ENCODE results near the gene RWDD4.

RWDD4 gene

DNA sequence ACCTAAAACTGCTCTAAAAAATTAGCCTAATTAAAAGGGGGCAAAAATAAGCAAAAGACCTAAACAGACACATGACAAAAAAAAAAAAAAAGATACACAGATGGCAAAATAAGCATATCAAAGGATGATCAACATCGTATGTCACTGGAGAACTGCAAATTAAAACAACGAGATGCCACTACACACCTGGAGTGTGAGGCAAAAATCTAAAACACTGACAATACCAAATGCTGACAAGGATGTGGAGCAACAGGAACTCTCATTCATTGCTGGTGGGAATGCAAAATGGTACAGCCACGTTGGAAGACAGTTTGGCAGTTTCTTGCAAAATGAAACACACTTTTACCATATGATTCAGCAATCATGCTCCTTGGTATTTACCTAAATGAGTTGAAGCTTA lies 64.2 kb downstream of the RWDD4 start:
- Histone ChIP-seq H3K4me3 (replicated peaks; ENCODE audit: insufficient read depth, low read length) (no peak overlapping the region), H3K27me3 (ENCODE audit: insufficient read depth, poor library complexity, severe bottlenecking) (no peaks in the 10 kb centered on the region), H3K27ac (replicated peaks) (no peak overlapping the region)
- no peak for DNase-seq (ENCODE audit: low read depth in 1 of 2, low spot score in 1 of 2)
- TF ChIP-seq, protein P1, sequence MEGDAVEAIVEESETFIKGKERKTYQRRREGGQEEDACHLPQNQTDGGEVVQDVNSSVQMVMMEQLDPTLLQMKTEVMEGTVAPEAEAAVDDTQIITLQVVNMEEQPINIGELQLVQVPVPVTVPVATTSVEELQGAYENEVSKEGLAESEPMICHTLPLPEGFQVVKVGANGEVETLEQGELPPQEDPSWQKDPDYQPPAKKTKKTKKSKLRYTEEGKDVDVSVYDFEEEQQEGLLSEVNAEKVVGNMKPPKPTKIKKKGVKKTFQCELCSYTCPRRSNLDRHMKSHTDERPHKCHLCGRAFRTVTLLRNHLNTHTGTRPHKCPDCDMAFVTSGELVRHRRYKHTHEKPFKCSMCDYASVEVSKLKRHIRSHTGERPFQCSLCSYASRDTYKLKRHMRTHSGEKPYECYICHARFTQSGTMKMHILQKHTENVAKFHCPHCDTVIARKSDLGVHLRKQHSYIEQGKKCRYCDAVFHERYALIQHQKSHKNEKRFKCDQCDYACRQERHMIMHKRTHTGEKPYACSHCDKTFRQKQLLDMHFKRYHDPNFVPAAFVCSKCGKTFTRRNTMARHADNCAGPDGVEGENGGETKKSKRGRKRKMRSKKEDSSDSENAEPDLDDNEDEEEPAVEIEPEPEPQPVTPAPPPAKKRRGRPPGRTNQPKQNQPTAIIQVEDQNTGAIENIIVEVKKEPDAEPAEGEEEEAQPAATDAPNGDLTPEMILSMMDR (IDR thresholded peaks at IDR 0.05; ENCODE audit: insufficient read depth, low read length) = no peak
- TF ChIP-seq POLR2AphosphoS5 (IDR thresholded peaks at IDR 0.05; ENCODE audit: low read depth) = no peak
- TF ChIP-seq SPI1 (IDR thresholded peaks at IDR 0.05; ENCODE audit: borderline replicate concordance, low read depth) = no peak
- TF ChIP-seq, protein P2, sequence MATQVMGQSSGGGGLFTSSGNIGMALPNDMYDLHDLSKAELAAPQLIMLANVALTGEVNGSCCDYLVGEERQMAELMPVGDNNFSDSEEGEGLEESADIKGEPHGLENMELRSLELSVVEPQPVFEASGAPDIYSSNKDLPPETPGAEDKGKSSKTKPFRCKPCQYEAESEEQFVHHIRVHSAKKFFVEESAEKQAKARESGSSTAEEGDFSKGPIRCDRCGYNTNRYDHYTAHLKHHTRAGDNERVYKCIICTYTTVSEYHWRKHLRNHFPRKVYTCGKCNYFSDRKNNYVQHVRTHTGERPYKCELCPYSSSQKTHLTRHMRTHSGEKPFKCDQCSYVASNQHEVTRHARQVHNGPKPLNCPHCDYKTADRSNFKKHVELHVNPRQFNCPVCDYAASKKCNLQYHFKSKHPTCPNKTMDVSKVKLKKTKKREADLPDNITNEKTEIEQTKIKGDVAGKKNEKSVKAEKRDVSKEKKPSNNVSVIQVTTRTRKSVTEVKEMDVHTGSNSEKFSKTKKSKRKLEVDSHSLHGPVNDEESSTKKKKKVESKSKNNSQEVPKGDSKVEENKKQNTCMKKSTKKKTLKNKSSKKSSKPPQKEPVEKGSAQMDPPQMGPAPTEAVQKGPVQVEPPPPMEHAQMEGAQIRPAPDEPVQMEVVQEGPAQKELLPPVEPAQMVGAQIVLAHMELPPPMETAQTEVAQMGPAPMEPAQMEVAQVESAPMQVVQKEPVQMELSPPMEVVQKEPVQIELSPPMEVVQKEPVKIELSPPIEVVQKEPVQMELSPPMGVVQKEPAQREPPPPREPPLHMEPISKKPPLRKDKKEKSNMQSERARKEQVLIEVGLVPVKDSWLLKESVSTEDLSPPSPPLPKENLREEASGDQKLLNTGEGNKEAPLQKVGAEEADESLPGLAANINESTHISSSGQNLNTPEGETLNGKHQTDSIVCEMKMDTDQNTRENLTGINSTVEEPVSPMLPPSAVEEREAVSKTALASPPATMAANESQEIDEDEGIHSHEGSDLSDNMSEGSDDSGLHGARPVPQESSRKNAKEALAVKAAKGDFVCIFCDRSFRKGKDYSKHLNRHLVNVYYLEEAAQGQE (IDR thresholded peaks at IDR 0.05; ENCODE audit: insufficient replicate concordance, low read depth) = no peak

DNA sequence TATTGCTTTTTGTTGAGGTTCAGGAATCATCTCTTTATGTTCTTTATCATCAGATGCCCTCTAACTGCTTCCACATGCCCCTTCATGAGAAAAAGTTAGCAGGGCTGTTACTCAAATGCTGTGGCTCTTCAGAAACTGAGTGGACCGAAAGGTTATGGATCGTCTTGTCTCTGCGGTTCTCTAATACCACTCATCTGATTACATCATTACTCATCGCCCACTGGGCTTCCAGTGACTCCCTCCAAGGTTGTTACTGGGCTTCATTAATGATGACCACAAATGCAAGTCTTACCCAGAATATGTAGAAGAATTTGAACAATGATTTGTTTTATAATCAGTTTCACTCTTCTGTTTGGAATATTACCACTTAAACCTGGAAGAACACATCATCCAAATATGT lies 67.7 kb downstream of the RWDD4 start:
- no peak for DNase-seq (ENCODE audit: low read depth in 1 of 2, low spot score in 1 of 2)
- TF ChIP-seq, protein P2 (IDR thresholded peaks at IDR 0.05; ENCODE audit: insufficient replicate concordance, low read depth) = no peak
- TF ChIP-seq, protein P1 (IDR thresholded peaks at IDR 0.05; ENCODE audit: insufficient read depth, low read length) = no peak
- no peak for TF ChIP-seq SPI1 (IDR thresholded peaks at IDR 0.05; ENCODE audit: borderline replicate concordance, low read depth)
- no peak for TF ChIP-seq GABPA (IDR thresholded peaks at IDR 0.05; ENCODE audit: low read depth)
- no peak for TF ChIP-seq POLR2AphosphoS5 (IDR thresholded peaks at IDR 0.05; ENCODE audit: low read depth)
- Histone ChIP-seq H3K27ac (replicated peaks) (no peak overlapping the region), H3K27me3 (ENCODE audit: insufficient read depth, poor library complexity, severe bottlenecking) (no peaks in the 10 kb centered on the region), H3K4me3 (replicated peaks; ENCODE audit: insufficient read depth, low read length) (no peak overlapping the region)
